ENCODE data around the gene SIGLEC7.
A peak's percentile ranks its signal among the peaks of the same experiment; 100 is the strongest.

SIGLEC7 gene

DNA sequence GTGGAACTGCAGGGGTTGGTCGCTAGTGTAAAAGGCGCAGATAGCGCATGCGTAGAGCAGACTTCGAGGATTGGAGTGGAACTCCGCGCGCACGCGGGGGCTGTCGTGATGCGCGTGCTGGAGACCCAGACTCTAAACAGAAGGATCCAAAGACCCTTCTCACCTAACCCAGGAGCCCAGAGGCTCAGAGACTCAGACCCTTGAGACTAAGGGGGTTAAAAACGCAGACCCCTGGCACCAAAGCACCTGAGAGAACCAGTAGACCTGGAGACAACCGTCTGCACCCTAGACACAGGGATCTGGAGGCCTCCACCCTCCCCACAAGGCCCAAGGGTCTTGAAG lies 33.3 kb upstream of the SIGLEC7 start:
- Histone ChIP-seq H3K9ac (ENCODE audit: low read length) (peak overlapping the region; percentile 24), H2BK15ac (replicated peaks; ENCODE audit: low read depth) (no peak overlapping the region), H3K4me2 (ENCODE audit: low read length) (peak overlapping the region; percentile 44), H3K23ac (ENCODE audit: low read length) (no peak overlapping the region), H4K8ac (ENCODE audit: low read depth, low read length) (no peak overlapping the region), H4K5ac (ENCODE audit: low read length) (no peak overlapping the region), H3K56ac (ENCODE audit: low read length) (no peak overlapping the region), H3K18ac (ENCODE audit: low read length) (no peak overlapping the region), H2AK5ac (ENCODE audit: low read length) (no peak overlapping the region), H2BK120ac (ENCODE audit: low read depth, low read length) (no peak overlapping the region), H3K36me3 (ENCODE audit: control insufficient read depth, insufficient read depth, low read length) (no peaks in the 10 kb centered on the region), H3K4me3 (ENCODE audit: low read length) (peak overlapping the region; percentile 3), H3K4me1 (ENCODE audit: control insufficient read depth, low read depth, low read length) (no peaks in the 10 kb centered on the region), H2BK5ac (ENCODE audit: low read length) (no peak overlapping the region), H3K27ac (ENCODE audit: low read depth, low read length) (no peak overlapping the region), H3K79me2 (ENCODE audit: control insufficient read depth, insufficient read depth, low read length) (no peaks in the 10 kb centered on the region), H3K79me1 (ENCODE audit: low read length) (peaks cover 4% of the 10 kb centered on the region), H3K27me3 (ENCODE audit: insufficient read depth, low read length, poor library complexity) (no peaks in the 10 kb centered on the region), H3K4ac (ENCODE audit: low read depth, low read length) (no peak overlapping the region)
- WGBS (ENCODE audit: extremely low coverage, insufficient coverage, low lambda C conversion rate): no CpG with 5 or more reads among the region's 15 CpGs
- DNase-seq: no peak

DNA sequence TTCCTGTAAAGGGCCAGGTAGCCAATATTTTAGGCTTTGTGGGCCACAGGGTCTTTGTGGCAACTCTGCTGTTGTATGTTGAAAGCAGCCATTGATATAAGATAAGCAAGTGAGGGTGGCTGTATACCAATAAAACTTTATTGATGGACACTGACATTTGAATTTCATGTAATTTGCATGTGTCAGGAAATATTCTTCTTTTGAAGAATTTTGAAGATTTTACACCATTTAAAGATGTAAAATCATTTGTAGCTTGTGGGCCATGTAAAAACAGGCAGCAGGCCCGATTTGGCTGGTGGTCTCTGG lies 31.5 kb upstream of the SIGLEC7 start:
- no peak overlapping the region for H3K9ac ChIP-seq (ENCODE audit: low read length)
- no peak overlapping the region for H3K27ac ChIP-seq (ENCODE audit: low read depth, low read length)
- no peak overlapping the region for H4K5ac ChIP-seq (ENCODE audit: low read length)
- H2BK120ac ChIP-seq (ENCODE audit: low read depth, low read length): no peak overlapping the region
- H3K4me2 ChIP-seq (ENCODE audit: low read length): no peak overlapping the region
- no peak overlapping the region for H2AK5ac ChIP-seq (ENCODE audit: low read length)
- H3K36me3 ChIP-seq (ENCODE audit: control insufficient read depth, insufficient read depth, low read length): no peaks in the 10 kb centered on the region
- no peaks in the 10 kb centered on the region for H3K79me2 ChIP-seq (ENCODE audit: control insufficient read depth, insufficient read depth, low read length)
- H3K79me1 ChIP-seq (ENCODE audit: low read length): peaks cover 4% of the 10 kb centered on the region
- no peaks in the 10 kb centered on the region for H3K4me1 ChIP-seq (ENCODE audit: control insufficient read depth, low read depth, low read length)
- H3K56ac ChIP-seq (ENCODE audit: low read length): no peak overlapping the region
- no CpG with 5 or more reads among the region's 1 CpG for WGBS (ENCODE audit: extremely low coverage, insufficient coverage, low lambda C conversion rate)
- no peaks in the 10 kb centered on the region for H3K27me3 ChIP-seq (ENCODE audit: insufficient read depth, low read length, poor library complexity)
- H4K8ac ChIP-seq (ENCODE audit: low read depth, low read length): no peak overlapping the region
- H3K23ac ChIP-seq (ENCODE audit: low read length): no peak overlapping the region
- H2BK15ac ChIP-seq (replicated peaks; ENCODE audit: low read depth): no peak overlapping the region
- DNase-seq: no peak
- H3K18ac ChIP-seq (ENCODE audit: low read length): no peak overlapping the region
- H3K4ac ChIP-seq (ENCODE audit: low read depth, low read length): no peak overlapping the region
- no peak overlapping the region for H3K4me3 ChIP-seq (ENCODE audit: low read length)
- H2BK5ac ChIP-seq (ENCODE audit: low read length): no peak overlapping the region

- Histone ChIP-seq H2BK120ac (ENCODE audit: low read depth, low read length) (no peak overlapping the region), H3K18ac (ENCODE audit: low read length) (no peak overlapping the region), H3K23ac (ENCODE audit: low read length) (no peak overlapping the region), H3K56ac (ENCODE audit: low read length) (no peak overlapping the region), H3K4me1 (ENCODE audit: control insufficient read depth, low read depth, low read length) (no peaks in the 10 kb centered on the region), H3K4me2 (ENCODE audit: low read length) (no peak overlapping the region), H3K79me1 (ENCODE audit: low read length) (peaks cover 4% of the 10 kb centered on the region), H3K4ac (ENCODE audit: low read depth, low read length) (no peak overlapping the region), H2BK15ac (replicated peaks; ENCODE audit: low read depth) (no peak overlapping the region), H4K8ac (ENCODE audit: low read depth, low read length) (no peak overlapping the region), H4K5ac (ENCODE audit: low read length) (no peak overlapping the region), H3K36me3 (ENCODE audit: control insufficient read depth, insufficient read depth, low read length) (no peaks in the 10 kb centered on the region), H2BK5ac (ENCODE audit: low read length) (no peak overlapping the region), H3K27me3 (ENCODE audit: insufficient read depth, low read length, poor library complexity) (no peaks in the 10 kb centered on the region), H2AK5ac (ENCODE audit: low read length) (no peak overlapping the region), H3K9ac (ENCODE audit: low read length) (no peak overlapping the region), H3K4me3 (ENCODE audit: low read length) (no peak overlapping the region), H3K27ac (ENCODE audit: low read depth, low read length) (no peak overlapping the region), H3K79me2 (ENCODE audit: control insufficient read depth, insufficient read depth, low read length) (no peaks in the 10 kb centered on the region)
- peak; percentile 64 for DNase-seq
- no CpG with 5 or more reads among the region's 6 CpGs for WGBS (ENCODE audit: extremely low coverage, insufficient coverage, low lambda C conversion rate)
Measured at GRCh38 chr19:51111606-51112005, 30.5 kb upstream of the SIGLEC7 start.

- Histone ChIP-seq H4K5ac (ENCODE audit: low read length) (no peak overlapping the region), H3K18ac (ENCODE audit: low read length) (no peak overlapping the region), H2BK15ac (replicated peaks; ENCODE audit: low read depth) (no peak overlapping the region), H3K79me2 (ENCODE audit: control insufficient read depth, insufficient read depth, low read length) (no peaks in the 10 kb centered on the region), H3K4ac (ENCODE audit: low read depth, low read length) (no peak overlapping the region), H3K4me3 (ENCODE audit: low read length) (no peak overlapping the region), H3K4me1 (ENCODE audit: control insufficient read depth, low read depth, low read length) (no peaks in the 10 kb centered on the region), H3K36me3 (ENCODE audit: control insufficient read depth, insufficient read depth, low read length) (no peaks in the 10 kb centered on the region), H3K27ac (ENCODE audit: low read depth, low read length) (no peak overlapping the region), H3K56ac (ENCODE audit: low read length) (no peak overlapping the region), H3K27me3 (ENCODE audit: insufficient read depth, low read length, poor library complexity) (no peaks in the 10 kb centered on the region), H4K8ac (ENCODE audit: low read depth, low read length) (no peak overlapping the region), H3K9ac (ENCODE audit: low read length) (no peak overlapping the region), H2AK5ac (ENCODE audit: low read length) (no peak overlapping the region), H3K79me1 (ENCODE audit: low read length) (no peaks in the 10 kb centered on the region), H3K23ac (ENCODE audit: low read length) (no peak overlapping the region), H2BK5ac (ENCODE audit: low read length) (no peak overlapping the region), H3K4me2 (ENCODE audit: low read length) (no peak overlapping the region), H2BK120ac (ENCODE audit: low read depth, low read length) (no peak overlapping the region)
- WGBS (ENCODE audit: extremely low coverage, insufficient coverage, low lambda C conversion rate): no CpG with 5 or more reads among the region's 6 CpGs
- no peak for DNase-seq
Measured at GRCh38 chr19:51114087-51114729, 27.9 kb upstream of the SIGLEC7 start.

DNA sequence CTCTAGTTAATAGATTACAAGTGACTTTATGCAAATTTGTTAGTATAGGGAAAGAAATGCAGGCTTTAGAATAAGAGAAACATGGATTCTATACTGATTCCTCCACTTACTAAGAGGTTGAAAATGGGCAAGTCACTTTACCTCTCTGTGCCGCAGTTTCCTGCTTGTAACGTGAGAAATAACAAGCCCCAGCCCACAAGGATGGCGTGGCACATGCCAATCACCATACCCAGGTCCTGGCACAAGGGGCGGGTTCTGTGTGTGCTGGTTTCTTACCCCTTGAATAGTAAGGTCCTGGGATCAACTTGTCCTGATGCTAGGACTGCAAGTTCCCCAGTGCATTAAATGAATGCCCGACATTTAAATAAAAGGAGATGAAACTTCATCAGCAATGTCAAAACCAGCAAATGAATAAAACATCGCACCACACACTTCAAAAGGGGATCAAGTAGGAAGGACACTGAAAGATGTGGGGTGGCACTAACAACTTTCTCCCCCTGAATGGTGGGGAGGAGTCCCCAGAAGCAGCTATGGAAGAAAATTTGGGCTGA lies 25.3 kb upstream of the SIGLEC7 start:
- H3K4me2 ChIP-seq (ENCODE audit: low read length): no peak overlapping the region
- no peak overlapping the region for H4K5ac ChIP-seq (ENCODE audit: low read length)
- WGBS (ENCODE audit: extremely low coverage, insufficient coverage, low lambda C conversion rate): no CpG with 5 or more reads among the region's 6 CpGs
- H2BK5ac ChIP-seq (ENCODE audit: low read length): no peak overlapping the region
- no peak overlapping the region for H3K27ac ChIP-seq (ENCODE audit: low read depth, low read length)
- no peak overlapping the region for H3K9ac ChIP-seq (ENCODE audit: low read length)
- H3K56ac ChIP-seq (ENCODE audit: low read length): no peak overlapping the region
- no peak overlapping the region for H3K4me3 ChIP-seq (ENCODE audit: low read length)
- H3K79me2 ChIP-seq (ENCODE audit: control insufficient read depth, insufficient read depth, low read length): no peaks in the 10 kb centered on the region
- no peaks in the 10 kb centered on the region for H3K4me1 ChIP-seq (ENCODE audit: control insufficient read depth, low read depth, low read length)
- no peak overlapping the region for H2AK5ac ChIP-seq (ENCODE audit: low read length)
- no peaks in the 10 kb centered on the region for H3K27me3 ChIP-seq (ENCODE audit: insufficient read depth, low read length, poor library complexity)
- H3K36me3 ChIP-seq (ENCODE audit: control insufficient read depth, insufficient read depth, low read length): no peaks in the 10 kb centered on the region
- H2BK120ac ChIP-seq (ENCODE audit: low read depth, low read length): no peak overlapping the region
- H3K4ac ChIP-seq (ENCODE audit: low read depth, low read length): no peak overlapping the region
- no peak for DNase-seq
- H3K18ac ChIP-seq (ENCODE audit: low read length): no peak overlapping the region
- H3K23ac ChIP-seq (ENCODE audit: low read length): no peak overlapping the region
- H2BK15ac ChIP-seq (replicated peaks; ENCODE audit: low read depth): no peak overlapping the region
- H3K79me1 ChIP-seq (ENCODE audit: low read length): no peaks in the 10 kb centered on the region
- H4K8ac ChIP-seq (ENCODE audit: low read depth, low read length): no peak overlapping the region

- Histone ChIP-seq H4K5ac (ENCODE audit: low read length) (no peak overlapping the region), H3K27ac (ENCODE audit: low read depth, low read length) (no peak overlapping the region), H3K79me2 (ENCODE audit: control insufficient read depth, insufficient read depth, low read length) (no peaks in the 10 kb centered on the region), H3K56ac (ENCODE audit: low read length) (no peak overlapping the region), H2BK120ac (ENCODE audit: low read depth, low read length) (no peak overlapping the region), H3K4me1 (ENCODE audit: control insufficient read depth, low read depth, low read length) (no peaks in the 10 kb centered on the region), H3K18ac (ENCODE audit: low read length) (no peak overlapping the region), H3K4ac (ENCODE audit: low read depth, low read length) (no peak overlapping the region), H3K27me3 (ENCODE audit: insufficient read depth, low read length, poor library complexity) (no peaks in the 10 kb centered on the region), H3K23ac (ENCODE audit: low read length) (no peak overlapping the region), H2BK5ac (ENCODE audit: low read length) (no peak overlapping the region), H2BK15ac (replicated peaks; ENCODE audit: low read depth) (no peak overlapping the region), H2AK5ac (ENCODE audit: low read length) (no peak overlapping the region), H3K4me2 (ENCODE audit: low read length) (no peak overlapping the region), H3K4me3 (ENCODE audit: low read length) (no peak overlapping the region), H4K8ac (ENCODE audit: low read depth, low read length) (no peak overlapping the region), H3K79me1 (ENCODE audit: low read length) (no peaks in the 10 kb centered on the region), H3K36me3 (ENCODE audit: control insufficient read depth, insufficient read depth, low read length) (no peaks in the 10 kb centered on the region), H3K9ac (ENCODE audit: low read length) (no peak overlapping the region)
- WGBS (ENCODE audit: extremely low coverage, insufficient coverage, low lambda C conversion rate): no CpG with 5 or more reads among the region's 4 CpGs
- DNase-seq: peak; percentile 40
Measured at GRCh38 chr19:51119101-51119500, 23.0 kb upstream of the SIGLEC7 start.
